ENCODE measurements around the gene GSTM4.
"Not testable (repeated sequence)": the region's sequence is repeated elsewhere in the genome, so short reads cannot be mapped to it uniquely, and the experiment has no call there.

GSTM4 gene

GRCh38 chr1:109669246-109669948 is 13.5 kb downstream of the GSTM4 start:
- DNase-seq, result no peak

- DNase-seq, result not testable (repeated sequence)
Observed at GRCh38 chr1:109669949-109670302, 14.0 kb downstream of the GSTM4 start.

- no peak for DNase-seq
Observed at GRCh38 chr1:109671067-109671466, 15.2 kb downstream of the GSTM4 start.

DNA sequence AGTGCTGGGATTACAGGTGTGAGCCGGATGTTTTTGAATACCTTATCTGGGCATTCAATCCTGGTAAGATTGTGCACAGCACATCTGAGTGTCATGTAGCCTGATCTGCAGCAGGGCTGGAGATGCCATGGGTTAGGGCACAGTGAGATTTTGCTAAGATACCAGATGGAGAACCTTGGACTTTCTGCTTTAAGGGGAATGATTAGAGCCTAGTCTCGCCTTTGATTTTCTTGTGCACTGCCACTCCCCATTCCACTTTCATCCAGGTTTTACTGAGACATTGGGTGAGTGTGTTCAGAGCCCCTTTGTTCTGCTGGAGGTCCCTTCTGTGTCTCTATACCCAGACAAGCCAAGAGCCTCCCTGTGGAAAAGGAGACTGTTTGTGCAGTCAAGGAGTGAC is 18.0 kb downstream of the GSTM4 start:
- not testable (repeated sequence) for DNase-seq

- not testable (repeated sequence) for DNase-seq
Observed at GRCh38 chr1:109676683-109677381, 20.9 kb downstream of the GSTM4 start.

GRCh38 chr1:109677459-109677858 is 21.6 kb downstream of the GSTM4 start:
- no peak for DNase-seq

- not testable (repeated sequence) for DNase-seq
Observed at GRCh38 chr1:109678637-109679036, 22.7 kb downstream of the GSTM4 start.

GRCh38 chr1:109684777-109685176 is 28.9 kb downstream of the GSTM4 start:
- DNase-seq, result not testable (repeated sequence)

DNA sequence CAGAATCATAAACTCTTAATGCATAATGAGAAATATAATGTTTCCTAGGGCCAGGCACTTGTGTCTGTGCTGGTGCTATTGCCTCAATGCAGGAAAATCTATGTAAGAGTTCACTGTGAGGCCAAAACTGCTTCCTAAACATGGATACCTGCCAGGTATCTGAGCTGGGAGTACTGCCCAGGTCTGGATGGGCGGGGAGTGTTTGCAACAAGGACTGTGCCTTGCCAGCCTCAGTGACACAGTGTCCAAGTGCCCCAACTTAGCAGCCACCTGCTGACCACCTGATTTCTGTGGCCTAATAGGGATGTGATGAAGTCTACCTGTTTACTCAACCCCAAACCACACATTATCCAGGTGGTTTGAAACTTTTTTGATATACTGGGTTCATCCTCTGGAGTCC is 29.5 kb downstream of the GSTM4 start:
- DNase-seq, result not testable (repeated sequence)

GRCh38 chr1:109685890-109686289 is 30.0 kb downstream of the GSTM4 start:
- DNase-seq, result not testable (repeated sequence)

DNA sequence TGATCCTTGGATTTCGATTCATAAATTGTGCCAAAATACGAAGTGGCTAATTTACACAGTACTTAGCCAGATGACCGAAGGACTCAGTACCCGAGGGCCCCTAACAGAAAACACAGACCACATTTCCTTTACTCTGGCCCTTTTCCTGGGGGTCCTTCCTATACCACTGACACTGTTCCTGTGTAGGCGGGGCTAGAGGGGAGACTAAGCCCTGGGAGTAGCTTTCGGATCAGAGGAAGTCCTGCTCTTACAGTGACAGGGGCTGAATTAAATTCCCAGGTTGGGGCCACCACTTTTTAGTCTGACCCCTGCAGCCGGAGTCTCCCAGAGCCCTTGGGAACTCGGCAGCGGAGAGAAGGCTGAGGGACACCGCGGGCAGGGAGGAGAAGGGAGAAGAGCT is 31.2 kb downstream of the GSTM4 start:
- not testable (repeated sequence) for DNase-seq

- DNase-seq, result no peak
Observed at GRCh38 chr1:109687641-109688499, 32.0 kb downstream of the GSTM4 start, which contains the start of gene GSTM1. TSS of gene GSTM1 (plus strand) at chr1:109687817. CDS start at chr1:109687874, 57 bp downstream.

GRCh38 chr1:109689844-109690405 is 34.0 kb downstream of the GSTM4 start:
- DNase-seq, result no peak

DNA sequence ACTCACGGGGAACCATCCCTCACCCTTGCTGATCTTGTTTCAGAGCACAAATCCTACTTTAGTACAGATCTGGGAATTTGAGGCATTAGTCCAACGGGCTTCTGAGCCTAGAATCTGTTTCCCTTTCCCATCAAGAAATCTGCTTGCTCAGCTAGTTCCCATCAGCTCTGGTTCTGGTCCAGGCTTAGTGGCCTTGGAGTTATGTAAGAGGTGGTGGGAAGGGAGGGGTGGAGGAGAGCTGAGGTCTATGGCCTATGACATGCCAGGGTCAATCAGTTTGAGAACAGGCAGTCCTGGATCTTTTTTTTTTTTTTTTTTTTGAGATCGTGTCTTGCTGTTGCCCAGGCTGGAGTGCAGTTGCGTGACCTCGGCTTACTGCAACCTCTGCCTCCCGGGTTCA is 35.9 kb downstream of the GSTM4 start:
- no peak for DNase-seq

DNA sequence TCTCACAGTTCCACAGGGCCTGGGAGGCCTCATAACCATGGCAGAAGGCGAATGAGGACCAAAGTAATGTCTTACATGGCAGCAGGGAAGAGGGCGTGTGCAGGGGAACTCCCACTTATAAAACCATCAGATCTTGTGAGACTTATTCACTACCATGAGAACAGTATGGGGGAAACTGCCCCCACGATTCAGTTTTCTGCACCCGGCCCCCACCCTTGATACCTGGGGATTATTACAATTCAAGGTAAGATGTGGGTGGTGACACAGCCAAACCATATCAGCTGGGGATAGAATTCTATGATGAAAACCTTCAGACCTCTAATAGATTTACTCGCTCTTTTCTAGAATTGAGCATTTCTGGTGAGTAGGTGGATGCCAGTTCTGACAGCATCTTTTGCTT is 38.5 kb downstream of the GSTM4 start:
- DNase-seq, result not testable (repeated sequence)

DNA sequence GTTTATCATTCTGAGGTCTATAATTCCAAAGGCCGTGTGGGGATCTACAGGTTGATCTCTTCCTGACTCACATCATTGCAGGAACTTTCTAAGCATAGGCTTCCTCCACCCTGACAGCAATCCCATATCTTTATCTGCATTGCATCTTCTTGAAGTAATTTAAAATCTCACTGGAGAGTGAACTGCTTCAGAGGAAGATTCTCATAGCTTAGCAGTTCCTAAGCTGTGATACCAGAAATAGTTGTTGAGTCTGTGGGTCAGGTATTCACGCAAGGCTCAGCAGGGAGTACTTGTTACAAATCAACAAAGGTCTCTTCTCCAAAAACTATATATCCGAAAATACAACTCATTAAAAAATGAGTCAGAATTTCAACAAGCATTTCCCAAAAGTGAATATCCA is 39.2 kb downstream of the GSTM4 start:
- not testable (repeated sequence) for DNase-seq

- DNase-seq, result no peak
Observed at GRCh38 chr1:109697066-109697465, 41.2 kb downstream of the GSTM4 start.

GRCh38 chr1:109697861-109698260 is 42.0 kb downstream of the GSTM4 start:
- DNase-seq, result not testable (repeated sequence)

DNA sequence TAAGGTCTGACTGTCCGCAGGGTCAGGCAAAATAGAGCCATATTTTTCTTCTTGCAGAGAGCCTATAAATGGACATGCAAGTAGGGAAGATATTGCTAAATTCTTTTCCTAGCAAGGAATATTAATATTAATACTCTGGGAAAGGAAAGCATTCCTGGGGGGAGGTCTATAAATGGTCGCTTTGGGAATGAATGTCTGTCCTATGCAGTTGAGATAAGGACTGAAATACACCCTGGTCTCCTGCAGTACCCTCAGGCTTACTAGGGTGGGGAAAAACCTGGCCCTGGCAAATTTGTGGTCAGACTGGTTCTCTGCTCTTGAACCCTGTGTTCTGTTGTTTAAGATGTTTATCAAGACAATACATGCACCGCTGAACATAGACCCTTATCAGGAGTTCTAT is 47.0 kb downstream of the GSTM4 start:
- DNase-seq, result not testable (repeated sequence)

DNA sequence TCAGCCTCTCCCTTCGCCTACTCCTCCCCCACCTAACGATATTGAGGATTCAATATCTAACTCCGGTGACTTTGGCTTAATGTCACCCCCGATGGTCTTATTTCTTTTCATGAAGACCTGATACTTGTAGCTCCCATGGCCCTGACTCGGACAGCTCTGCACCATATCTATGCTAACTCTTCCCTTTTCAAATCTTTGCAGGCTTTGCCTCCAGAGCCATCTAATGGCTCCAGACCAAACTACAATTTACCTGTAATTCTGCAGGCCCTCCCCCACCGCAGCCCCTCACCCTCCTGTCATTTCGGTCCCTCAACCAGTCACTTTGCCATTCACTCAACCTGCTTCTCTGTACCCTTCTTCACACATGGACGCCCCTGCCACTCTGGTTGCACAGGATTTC is 48.3 kb downstream of the GSTM4 start:
- no peak for DNase-seq

GRCh38 chr1:109705411-109705810 is 49.5 kb downstream of the GSTM4 start:
- DNase-seq, result no peak

DNA sequence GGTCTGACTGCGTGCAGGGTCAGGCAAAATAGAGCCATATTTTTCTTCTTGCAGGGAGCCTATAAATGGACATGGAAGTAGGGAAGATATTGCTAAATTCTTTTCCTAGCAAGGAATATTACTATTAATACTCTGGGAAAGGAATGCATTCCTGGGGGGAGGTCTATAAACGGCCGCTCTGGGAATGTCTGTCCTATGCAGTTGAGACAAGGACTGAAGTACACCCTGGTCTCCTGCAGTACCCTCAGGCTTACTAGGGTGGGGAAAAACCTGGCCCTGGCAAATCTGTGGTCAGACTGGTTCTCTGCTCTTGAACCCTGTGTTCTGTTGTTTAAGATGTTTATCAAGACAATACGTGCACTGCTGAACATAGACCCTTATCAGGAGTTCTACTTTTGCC is 53.0 kb downstream of the GSTM4 start:
- not testable (repeated sequence) for DNase-seq

GRCh38 chr1:109709822-109710221 is 53.9 kb downstream of the GSTM4 start:
- not testable (repeated sequence) for DNase-seq
